K562 (cell line): ENCODE measurements around the gene BTBD17. TPM values are rescaled to one million over a fixed set of nuclear protein-coding genes. Genes with fewer than 3 reads are reported as not detected.

Experiments used
- CBX3 ChIP-seq, 2 experiments: IDR thresholded peaks; 1 replicate in 1 of 2; 2 replicates in 1 of 2; pipeline ENCODE4 v1.6.1; 2012; ENCODE audit warnings: inconsistent platforms in 2 of 2, low read length in 2 of 2, borderline replicate concordance in 1 of 2, control low read depth in 1 of 2
- EP400 ChIP-seq: fragments of 450-650 bp; IDR thresholded peaks from 2 replicates; pipeline ENCODE4 v1.6.1; 2017; ENCODE audit warnings: antibody characterized with exemption, mild to moderate bottlenecking, moderate library complexity
- HMBOX1 ChIP-seq: sonication (generic); IDR thresholded peaks from 2 replicates; pipeline ENCODE4 v1.6.1; 2016
- JUND ChIP-seq, 2 experiments: IDR thresholded peaks; 2 replicates in 1 of 2; 3 replicates in 1 of 2; pipeline ENCODE4 v1.6.1; 2011; ENCODE audit warnings: borderline replicate concordance in 2 of 2, low read depth in 2 of 2, low read length in 2 of 2, improper control_type of control experiment in 1 of 2, missing biosample characterization in 1 of 2, missing genetic modification characterization in 1 of 2, missing genetic modification reagents in 1 of 2
- KLF6 ChIP-seq: fragments of 250-450 bp; sonication (Bioruptor Pico); IDR thresholded peaks from 2 replicates; pipeline ENCODE4 v1.4.0; 2020; ENCODE audit warnings: mild to moderate bottlenecking, moderate library complexity, borderline replicate concordance
- MCM7 ChIP-seq, 2 experiments: fragments of 450-650 bp; IDR thresholded peaks; 2 replicates each; pipeline ENCODE4 v1.6.1; 2016 to 2018
- MEF2D ChIP-seq: conservative IDR thresholded peaks from 2 replicates; pipeline ENCODE4 v1.6.1; 2016; ENCODE audit warnings: low read depth, missing genetic modification characterization, missing compliant biosample characterization
- THRA ChIP-seq: fragments of 450-650 bp; IDR thresholded peaks from 2 replicates; pipeline ENCODE4 v1.6.1; 2017; ENCODE audit warnings: mild to moderate bottlenecking, moderate library complexity
- TRIM28 ChIP-seq: fragments of 450-650 bp; IDR thresholded peaks from 2 replicates; pipeline ENCODE4 v1.6.1; 2017
- ZNF143 ChIP-seq: sonication (generic); formaldehyde crosslinking; IDR thresholded peaks from 2 replicates; pipeline ENCODE4 v1.9.0; 2022; ENCODE audit warnings: mild to moderate bottlenecking, missing genetic modification reagents
- ZNF41 ChIP-seq: fragments of 250-450 bp; sonication (Bioruptor Pico); conservative IDR thresholded peaks from 2 replicates; pipeline ENCODE4 v1.4.0; 2020; ENCODE audit warnings: mild to moderate bottlenecking
- ZNF592 ChIP-seq: fragments of 450-650 bp; IDR thresholded peaks from 2 replicates; pipeline ENCODE4 v1.6.1; 2017; ENCODE audit warnings: antibody characterized with exemption, mild to moderate bottlenecking
- polyA plus RNA-seq, 8 experiments: library from polyadenylated mRNA; depleted of rRNA in 4 of 8; stranded (reverse) in 5 of 8; unstranded in 3 of 8; fragments of >200 nt; fragmentation: Nextera tagmentation in 2 of 8; fragmentation: Illumina TruSeq in 1 of 8; extraction: Ambion mirVana in 2 of 8; extraction: Trizol in 1 of 8; gene quantifications; 2 replicates each; pipeline versions ENCODE4 v1.2.1 to v1.2.3, GENCODE V29; 2011 to 2014; ENCODE audit warnings: inconsistent platforms in 1 of 8, missing spikeins in 1 of 8
- total RNA-seq, 7 experiments: library from RNA; depleted of rRNA in 6 of 7; stranded (reverse); fragments of >200 nt in 6 of 7; fragmentation: Illumina TruSeq in 2 of 7; extraction: Trizol in 2 of 7; gene quantifications; 2 replicates each; pipeline versions ENCODE4 v1.2.1 to v1.2.3, GENCODE V29; 2011 to 2021; ENCODE audit warnings: low replicate concordance in 1 of 7
- TF ChIP-seq, protein P1 (sequence below): fragments of 450-650 bp; conservative IDR thresholded peaks from 2 replicates; pipeline ENCODE4 v1.6.1; 2016; ENCODE audit warnings: missing genetic modification characterization, low read depth, mild to moderate bottlenecking, missing compliant biosample characterization, moderate library complexity
- TF ChIP-seq, protein P2 (sequence below): fragments of 250-450 bp; sonication (Bioruptor Pico); IDR thresholded peaks from 2 replicates; pipeline ENCODE4 v1.4.0; 2020; ENCODE audit warnings: mild to moderate bottlenecking
- TF ChIP-seq, protein P3 (sequence below): IDR thresholded peaks from 2 replicates; pipeline ENCODE4 v1.6.1; 2014; ENCODE audit warnings: antibody characterized with exemption

The BTBD17 gene
- total and polyA plus RNA-seq, 9 of the 15 experiments (the other 6 are each of a cell fraction or from before 2014, with no cell fraction given): not detected

- TF ChIP-seq EP400 (no peak), ZNF41 (no peak), THRA (no peak), KLF6 (CRISPR knock-in tag) (no peak), HMBOX1 (peak; percentile 65; the same call in 1 of the 2 replicates), MCM7 (IDR thresholded peaks at IDR 0.05) (no peak), JUND (IDR thresholded peaks at IDR 0.05; ENCODE audit: borderline replicate concordance, low read depth, low read length) (peak; percentile 67), JUND (tag; IDR thresholded peaks at IDR 0.05; ENCODE audit: borderline replicate concordance, low read depth, low read length) (peak; percentile 64; the same call in 1 of the 3 replicates), MEF2D (no peak), CBX3 (IDR thresholded peaks at IDR 0.05; ENCODE audit: borderline replicate concordance in 1 of 2, low read length in 2 of 2) (peak in 1 of 2 experiments; percentile 31; a peak in 1 of 3 replicates), ZNF143 (CRISPR knock-in tag) (peak; percentile 53; the same call in 1 of the 2 replicates), TRIM28 (no peak), ZNF592 (no peak)
- TF ChIP-seq, protein P1, sequence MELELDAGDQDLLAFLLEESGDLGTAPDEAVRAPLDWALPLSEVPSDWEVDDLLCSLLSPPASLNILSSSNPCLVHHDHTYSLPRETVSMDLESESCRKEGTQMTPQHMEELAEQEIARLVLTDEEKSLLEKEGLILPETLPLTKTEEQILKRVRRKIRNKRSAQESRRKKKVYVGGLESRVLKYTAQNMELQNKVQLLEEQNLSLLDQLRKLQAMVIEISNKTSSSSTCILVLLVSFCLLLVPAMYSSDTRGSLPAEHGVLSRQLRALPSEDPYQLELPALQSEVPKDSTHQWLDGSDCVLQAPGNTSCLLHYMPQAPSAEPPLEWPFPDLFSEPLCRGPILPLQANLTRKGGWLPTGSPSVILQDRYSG: no peak
- TF ChIP-seq, protein P2, sequence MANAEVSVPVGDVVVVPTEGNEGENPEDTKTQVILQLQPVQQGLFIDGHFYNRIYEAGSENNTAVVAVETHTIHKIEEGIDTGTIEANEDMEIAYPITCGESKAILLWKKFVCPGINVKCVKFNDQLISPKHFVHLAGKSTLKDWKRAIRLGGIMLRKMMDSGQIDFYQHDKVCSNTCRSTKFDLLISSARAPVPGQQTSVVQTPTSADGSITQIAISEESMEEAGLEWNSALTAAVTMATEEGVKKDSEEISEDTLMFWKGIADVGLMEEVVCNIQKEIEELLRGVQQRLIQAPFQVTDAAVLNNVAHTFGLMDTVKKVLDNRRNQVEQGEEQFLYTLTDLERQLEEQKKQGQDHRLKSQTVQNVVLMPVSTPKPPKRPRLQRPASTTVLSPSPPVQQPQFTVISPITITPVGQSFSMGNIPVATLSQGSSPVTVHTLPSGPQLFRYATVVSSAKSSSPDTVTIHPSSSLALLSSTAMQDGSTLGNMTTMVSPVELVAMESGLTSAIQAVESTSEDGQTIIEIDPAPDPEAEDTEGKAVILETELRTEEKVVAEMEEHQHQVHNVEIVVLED (CRISPR knock-in tag): 0 out of 2 replicates have a peak, but pooled peaks have one; percentile 20
- TF ChIP-seq, protein P3, sequence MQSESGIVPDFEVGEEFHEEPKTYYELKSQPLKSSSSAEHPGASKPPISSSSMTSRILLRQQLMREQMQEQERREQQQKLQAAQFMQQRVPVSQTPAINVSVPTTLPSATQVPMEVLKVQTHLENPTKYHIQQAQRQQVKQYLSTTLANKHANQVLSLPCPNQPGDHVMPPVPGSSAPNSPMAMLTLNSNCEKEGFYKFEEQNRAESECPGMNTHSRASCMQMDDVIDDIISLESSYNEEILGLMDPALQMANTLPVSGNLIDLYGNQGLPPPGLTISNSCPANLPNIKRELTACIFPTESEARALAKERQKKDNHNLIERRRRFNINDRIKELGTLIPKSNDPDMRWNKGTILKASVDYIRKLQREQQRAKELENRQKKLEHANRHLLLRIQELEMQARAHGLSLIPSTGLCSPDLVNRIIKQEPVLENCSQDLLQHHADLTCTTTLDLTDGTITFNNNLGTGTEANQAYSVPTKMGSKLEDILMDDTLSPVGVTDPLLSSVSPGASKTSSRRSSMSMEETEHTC: no peak
These were observed 46.6 kb upstream of the BTBD17 start (continued) for GRCh38 chr17:74408262-74408661.
